H1 (cell line): Measurements from ENCODE around the gene ATP1B3. TPM values are rescaled to one million over a fixed set of nuclear protein-coding genes. Genes with fewer than 3 reads are reported as not detected.

Experiments
- BCL11A ChIP-seq, 2 experiments: IDR thresholded peaks; one replicate each; pipeline ENCODE4 v1.6.1; 2011; ENCODE audit warnings: low read depth in 2 of 2, low read length in 2 of 2, mild to moderate bottlenecking in 2 of 2
- CHD1 ChIP-seq: IDR thresholded peaks from 2 replicates; pipeline ENCODE4 v1.6.1; 2012; ENCODE audit warnings: low read depth, low read length, improper control_type of control experiment
- HDAC6 ChIP-seq: IDR thresholded peaks from one replicate; pipeline ENCODE4 v1.7.1; 2012; ENCODE audit warnings: low read depth, mild to moderate bottlenecking, inconsistent platforms, low read length, moderate library complexity
- SIN3A ChIP-seq, 2 experiments: IDR thresholded peaks in 1 of 2; conservative IDR thresholded peaks in 1 of 2; 2 replicates each; pipeline ENCODE4 v1.6.1; 2011 to 2012; ENCODE audit warnings: low read length in 2 of 2, improper control_type of control experiment in 1 of 2, low read depth in 1 of 2, mild to moderate bottlenecking in 1 of 2
- YY1 ChIP-seq: IDR thresholded peaks from 2 replicates; pipeline ENCODE4 v1.6.1; 2011; ENCODE audit warnings: low read depth, mild to moderate bottlenecking, low read length
- polyA plus RNA-seq, 7 experiments: library from polyadenylated mRNA; depleted of rRNA in 3 of 7; stranded (reverse) in 5 of 7; unstranded in 2 of 7; fragments of >200 nt in 5 of 7; fragments of 200-250 nt in 2 of 7; gene quantifications; 1 replicate in 5 of 7; 2 replicates in 1 of 7; 4 replicates in 1 of 7; pipeline versions ENCODE4 v1.2.1 to v1.2.3, GENCODE V29; 2011 to 2013; ENCODE audit warnings: missing spikeins in 2 of 7, mixed read lengths in 2 of 7
- total RNA-seq: library from RNA; stranded (reverse); fragmentation: NEBNext Ultra II Directional; extraction: Animal tissue kit (Norgen Biotek cat#: 25700); gene quantifications from 2 replicates; pipeline ENCODE4 v1.2.1, GENCODE V29; 2021
- TF ChIP-seq, protein P1 (sequence below): fragments of 300-600 bp; sonication (generic); IDR thresholded peaks from 2 replicates; pipeline ENCODE4 v1.7.1; 2012; ENCODE audit warnings: low read length, moderate library complexity, mild to moderate bottlenecking, inconsistent platforms; ENCODE audit not compliant: insufficient replicate concordance
- TF ChIP-seq, protein P2 (sequence below): IDR thresholded peaks from 2 replicates; pipeline ENCODE4 v1.6.1; 2012; ENCODE audit warnings: inconsistent platforms

The ATP1B3 gene
- total and polyA plus RNA-seq, 2 of the 8 experiments (the other 6 are each of a cell fraction or from before 2014, with no cell fraction given) = 233 to 342 TPM

DNA sequence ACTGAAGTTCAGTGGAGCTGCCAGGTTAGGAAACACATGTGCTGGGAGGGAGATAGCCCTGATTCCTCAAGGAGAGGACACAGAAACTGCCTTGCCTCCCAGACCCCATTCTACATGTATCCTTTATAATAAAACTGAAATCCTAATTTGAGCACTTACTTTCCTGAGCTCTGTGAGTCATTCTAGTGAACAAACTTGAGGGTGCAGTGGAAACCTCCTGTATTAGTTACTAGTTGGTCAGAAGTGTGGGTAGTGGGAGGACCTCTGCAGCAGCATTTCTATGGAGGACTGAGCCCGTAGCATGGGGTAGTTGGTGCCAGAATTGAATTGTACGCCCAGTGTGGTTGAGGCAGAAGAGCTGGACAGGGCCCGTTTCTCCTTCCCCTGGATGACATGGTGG, 23.9 kb downstream of the ATP1B3 start (continued):
- TF ChIP-seq, protein P1, sequence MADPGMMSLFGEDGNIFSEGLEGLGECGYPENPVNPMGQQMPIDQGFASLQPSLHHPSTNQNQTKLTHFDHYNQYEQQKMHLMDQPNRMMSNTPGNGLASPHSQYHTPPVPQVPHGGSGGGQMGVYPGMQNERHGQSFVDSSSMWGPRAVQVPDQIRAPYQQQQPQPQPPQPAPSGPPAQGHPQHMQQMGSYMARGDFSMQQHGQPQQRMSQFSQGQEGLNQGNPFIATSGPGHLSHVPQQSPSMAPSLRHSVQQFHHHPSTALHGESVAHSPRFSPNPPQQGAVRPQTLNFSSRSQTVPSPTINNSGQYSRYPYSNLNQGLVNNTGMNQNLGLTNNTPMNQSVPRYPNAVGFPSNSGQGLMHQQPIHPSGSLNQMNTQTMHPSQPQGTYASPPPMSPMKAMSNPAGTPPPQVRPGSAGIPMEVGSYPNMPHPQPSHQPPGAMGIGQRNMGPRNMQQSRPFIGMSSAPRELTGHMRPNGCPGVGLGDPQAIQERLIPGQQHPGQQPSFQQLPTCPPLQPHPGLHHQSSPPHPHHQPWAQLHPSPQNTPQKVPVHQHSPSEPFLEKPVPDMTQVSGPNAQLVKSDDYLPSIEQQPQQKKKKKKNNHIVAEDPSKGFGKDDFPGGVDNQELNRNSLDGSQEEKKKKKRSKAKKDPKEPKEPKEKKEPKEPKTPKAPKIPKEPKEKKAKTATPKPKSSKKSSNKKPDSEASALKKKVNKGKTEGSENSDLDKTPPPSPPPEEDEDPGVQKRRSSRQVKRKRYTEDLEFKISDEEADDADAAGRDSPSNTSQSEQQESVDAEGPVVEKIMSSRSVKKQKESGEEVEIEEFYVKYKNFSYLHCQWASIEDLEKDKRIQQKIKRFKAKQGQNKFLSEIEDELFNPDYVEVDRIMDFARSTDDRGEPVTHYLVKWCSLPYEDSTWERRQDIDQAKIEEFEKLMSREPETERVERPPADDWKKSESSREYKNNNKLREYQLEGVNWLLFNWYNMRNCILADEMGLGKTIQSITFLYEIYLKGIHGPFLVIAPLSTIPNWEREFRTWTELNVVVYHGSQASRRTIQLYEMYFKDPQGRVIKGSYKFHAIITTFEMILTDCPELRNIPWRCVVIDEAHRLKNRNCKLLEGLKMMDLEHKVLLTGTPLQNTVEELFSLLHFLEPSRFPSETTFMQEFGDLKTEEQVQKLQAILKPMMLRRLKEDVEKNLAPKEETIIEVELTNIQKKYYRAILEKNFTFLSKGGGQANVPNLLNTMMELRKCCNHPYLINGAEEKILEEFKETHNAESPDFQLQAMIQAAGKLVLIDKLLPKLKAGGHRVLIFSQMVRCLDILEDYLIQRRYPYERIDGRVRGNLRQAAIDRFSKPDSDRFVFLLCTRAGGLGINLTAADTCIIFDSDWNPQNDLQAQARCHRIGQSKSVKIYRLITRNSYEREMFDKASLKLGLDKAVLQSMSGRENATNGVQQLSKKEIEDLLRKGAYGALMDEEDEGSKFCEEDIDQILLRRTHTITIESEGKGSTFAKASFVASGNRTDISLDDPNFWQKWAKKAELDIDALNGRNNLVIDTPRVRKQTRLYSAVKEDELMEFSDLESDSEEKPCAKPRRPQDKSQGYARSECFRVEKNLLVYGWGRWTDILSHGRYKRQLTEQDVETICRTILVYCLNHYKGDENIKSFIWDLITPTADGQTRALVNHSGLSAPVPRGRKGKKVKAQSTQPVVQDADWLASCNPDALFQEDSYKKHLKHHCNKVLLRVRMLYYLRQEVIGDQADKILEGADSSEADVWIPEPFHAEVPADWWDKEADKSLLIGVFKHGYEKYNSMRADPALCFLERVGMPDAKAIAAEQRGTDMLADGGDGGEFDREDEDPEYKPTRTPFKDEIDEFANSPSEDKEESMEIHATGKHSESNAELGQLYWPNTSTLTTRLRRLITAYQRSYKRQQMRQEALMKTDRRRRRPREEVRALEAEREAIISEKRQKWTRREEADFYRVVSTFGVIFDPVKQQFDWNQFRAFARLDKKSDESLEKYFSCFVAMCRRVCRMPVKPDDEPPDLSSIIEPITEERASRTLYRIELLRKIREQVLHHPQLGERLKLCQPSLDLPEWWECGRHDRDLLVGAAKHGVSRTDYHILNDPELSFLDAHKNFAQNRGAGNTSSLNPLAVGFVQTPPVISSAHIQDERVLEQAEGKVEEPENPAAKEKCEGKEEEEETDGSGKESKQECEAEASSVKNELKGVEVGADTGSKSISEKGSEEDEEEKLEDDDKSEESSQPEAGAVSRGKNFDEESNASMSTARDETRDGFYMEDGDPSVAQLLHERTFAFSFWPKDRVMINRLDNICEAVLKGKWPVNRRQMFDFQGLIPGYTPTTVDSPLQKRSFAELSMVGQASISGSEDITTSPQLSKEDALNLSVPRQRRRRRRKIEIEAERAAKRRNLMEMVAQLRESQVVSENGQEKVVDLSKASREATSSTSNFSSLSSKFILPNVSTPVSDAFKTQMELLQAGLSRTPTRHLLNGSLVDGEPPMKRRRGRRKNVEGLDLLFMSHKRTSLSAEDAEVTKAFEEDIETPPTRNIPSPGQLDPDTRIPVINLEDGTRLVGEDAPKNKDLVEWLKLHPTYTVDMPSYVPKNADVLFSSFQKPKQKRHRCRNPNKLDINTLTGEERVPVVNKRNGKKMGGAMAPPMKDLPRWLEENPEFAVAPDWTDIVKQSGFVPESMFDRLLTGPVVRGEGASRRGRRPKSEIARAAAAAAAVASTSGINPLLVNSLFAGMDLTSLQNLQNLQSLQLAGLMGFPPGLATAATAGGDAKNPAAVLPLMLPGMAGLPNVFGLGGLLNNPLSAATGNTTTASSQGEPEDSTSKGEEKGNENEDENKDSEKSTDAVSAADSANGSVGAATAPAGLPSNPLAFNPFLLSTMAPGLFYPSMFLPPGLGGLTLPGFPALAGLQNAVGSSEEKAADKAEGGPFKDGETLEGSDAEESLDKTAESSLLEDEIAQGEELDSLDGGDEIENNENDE = no peak
- TF ChIP-seq BCL11A (IDR thresholded peaks at IDR 0.05; ENCODE audit: low read depth in 2 of 2, low read length in 2 of 2) = no peak
- no peak for TF ChIP-seq HDAC6
- TF ChIP-seq, protein P2, sequence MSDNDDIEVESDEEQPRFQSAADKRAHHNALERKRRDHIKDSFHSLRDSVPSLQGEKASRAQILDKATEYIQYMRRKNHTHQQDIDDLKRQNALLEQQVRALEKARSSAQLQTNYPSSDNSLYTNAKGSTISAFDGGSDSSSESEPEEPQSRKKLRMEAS = no peak
- no peak for TF ChIP-seq SIN3A (conservative IDR thresholded peaks at IDR 0.05 in 1 of 2, IDR thresholded peaks at IDR 0.05 in 1 of 2; ENCODE audit: low read depth in 1 of 2, low read length in 2 of 2)
- TF ChIP-seq YY1 = no peak
- TF ChIP-seq CHD1 = no peak
